ENCODE results near the gene UBQLNL.

UBQLNL gene, protein sequence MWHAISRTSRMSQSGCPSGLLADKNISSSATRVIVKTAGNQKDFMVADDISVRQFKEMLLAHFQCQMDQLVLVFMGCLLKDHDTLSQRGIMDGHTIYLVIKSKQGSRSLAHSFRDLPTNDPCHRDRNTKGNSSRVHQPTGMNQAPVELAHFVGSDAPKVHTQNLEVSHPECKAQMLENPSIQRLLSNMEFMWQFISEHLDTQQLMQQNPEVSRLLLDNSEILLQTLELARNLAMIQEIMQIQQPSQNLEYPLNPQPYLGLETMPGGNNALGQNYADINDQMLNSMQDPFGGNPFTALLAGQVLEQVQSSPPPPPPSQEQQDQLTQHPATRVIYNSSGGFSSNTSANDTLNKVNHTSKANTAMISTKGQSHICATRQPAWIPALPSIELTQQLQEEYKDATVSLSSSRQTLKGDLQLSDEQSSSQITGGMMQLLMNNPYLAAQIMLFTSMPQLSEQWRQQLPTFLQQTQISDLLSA

DNA sequence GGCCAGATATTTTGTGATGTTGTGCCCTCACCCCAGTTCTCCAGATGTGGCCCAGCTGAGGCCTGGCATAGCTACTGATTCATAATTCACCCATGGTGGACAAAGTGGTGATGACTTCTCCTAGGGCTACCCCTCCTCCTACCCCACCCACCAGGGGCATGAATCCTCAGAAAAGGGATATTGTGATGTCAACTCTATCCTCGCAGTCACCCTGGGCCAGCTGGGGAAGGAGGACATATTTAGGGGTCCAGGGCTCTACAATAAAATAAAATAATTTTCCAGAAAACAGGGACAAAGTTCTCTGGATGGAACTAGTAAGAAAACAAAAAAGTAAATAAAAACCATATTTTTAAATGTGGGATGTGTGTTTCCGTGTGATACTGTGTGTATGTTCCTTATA lies at the start of gene UBQLNL:
UBQLNL (minus strand) TSS at position 101 of the 400 bp plus-strand sequence. CDS start 258 bp downstream, outside the sequence.
- DNase-seq (ENCODE audit: low read depth in 2 of 3, low spot score in 1 of 3) = no peak

- DNase-seq (ENCODE audit: low read depth in 2 of 3, low spot score in 1 of 3) = no peak
Measured at GRCh38 chr11:5564259-5565019, 47.9 kb upstream of the UBQLNL start.

DNA sequence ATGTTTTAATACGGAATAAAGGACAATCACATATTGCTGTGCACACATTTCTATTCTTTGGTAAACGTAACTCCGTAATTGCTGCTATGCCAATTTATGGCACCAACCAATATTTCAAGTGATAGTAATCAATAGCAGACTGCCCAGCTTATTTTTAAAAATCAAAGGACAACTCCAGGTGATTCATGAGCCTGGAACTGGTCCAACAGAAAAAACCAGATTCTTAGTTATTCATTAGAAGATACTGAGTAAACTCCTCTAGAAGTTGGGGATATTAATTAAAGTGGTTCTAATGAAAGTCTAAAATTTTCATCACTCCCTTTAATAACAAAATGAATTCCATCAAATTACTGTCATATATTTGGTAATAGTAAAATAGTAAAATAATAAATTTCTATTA lies 41.3 kb upstream of the UBQLNL start:
- no peak for DNase-seq (ENCODE audit: low read depth in 2 of 3, low spot score in 1 of 3)

DNA sequence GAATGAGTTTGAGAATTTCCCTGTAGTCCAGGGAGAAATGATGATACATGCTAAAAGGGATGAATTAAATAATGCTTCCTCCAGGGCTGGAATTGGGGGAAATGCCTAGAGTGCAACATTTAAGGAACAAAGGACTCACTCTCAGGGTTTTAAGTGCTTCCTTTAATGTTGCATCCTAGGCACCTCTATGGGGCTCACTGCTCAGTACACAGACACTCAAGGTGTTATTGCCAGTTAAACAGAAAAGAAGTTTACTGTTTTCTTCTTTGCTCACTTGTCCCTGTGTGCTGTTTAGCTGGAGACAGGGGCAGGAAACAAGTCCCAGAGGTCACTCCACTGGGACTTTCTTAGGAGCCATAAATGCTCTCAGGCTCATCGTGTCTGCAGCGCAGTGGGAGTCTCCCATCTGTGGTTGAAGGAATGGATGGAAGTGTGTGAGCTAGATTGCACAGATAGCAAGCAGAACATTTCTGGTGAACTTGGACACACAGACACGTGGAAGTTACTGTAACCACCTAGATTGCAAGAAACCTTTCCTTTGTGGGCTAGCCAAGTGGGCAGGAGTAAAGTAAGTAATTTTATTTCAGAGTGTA lies 40.2 kb upstream of the UBQLNL start:
- no peak for DNase-seq (ENCODE audit: low read depth in 2 of 3, low spot score in 1 of 3)

DNA sequence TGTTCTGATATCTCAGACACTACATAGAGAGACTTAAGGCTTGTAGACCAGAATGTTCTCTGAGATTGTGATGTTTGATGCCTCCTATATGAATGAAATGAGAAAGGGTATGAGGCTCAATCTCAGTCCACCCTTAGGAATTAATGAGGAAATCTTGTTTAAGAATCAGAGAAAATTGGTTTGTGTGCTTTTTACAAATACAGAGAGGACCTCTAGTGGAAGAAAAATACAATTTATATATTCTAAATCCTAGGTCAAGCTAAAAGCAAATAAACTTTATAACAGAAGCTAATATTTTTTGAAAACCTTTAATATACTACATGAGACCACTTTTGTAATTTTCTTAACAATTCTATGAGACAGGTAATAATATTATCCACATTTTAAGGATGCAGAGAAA lies 36.8 kb upstream of the UBQLNL start:
- DNase-seq (ENCODE audit: low read depth in 2 of 3, low spot score in 1 of 3) = no peak

DNA sequence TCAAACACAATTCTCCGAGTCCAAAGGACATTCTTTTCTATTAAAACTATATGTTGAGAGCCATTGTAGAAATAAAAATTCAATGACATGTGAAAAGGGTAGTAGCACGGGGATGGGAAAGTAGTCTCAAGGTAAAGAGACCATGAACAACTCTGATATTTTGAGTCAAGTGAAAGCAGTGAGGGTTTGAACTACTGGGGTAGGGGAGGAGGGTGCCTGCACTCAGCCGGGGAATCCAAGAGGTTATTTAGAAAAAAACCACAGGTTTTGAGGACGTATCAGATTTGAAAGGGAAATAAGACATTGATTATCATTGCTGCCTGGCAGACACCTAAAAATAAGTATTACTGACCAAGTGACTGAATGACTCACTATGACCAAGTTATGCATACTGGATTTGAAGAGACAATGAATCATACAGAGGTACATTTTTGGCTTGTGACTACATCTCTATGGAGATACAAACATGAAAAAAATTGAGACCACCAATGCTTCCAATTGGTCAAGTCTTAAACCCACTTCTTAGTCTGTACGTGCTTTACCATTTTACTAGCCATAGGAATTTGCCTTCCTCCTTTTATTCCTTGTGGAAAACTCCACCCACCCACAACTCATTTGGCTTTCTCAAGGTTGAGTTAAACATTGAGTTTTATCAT lies 34.1 kb upstream of the UBQLNL start:
- no peak for DNase-seq (ENCODE audit: low read depth in 2 of 3, low spot score in 1 of 3)

DNA sequence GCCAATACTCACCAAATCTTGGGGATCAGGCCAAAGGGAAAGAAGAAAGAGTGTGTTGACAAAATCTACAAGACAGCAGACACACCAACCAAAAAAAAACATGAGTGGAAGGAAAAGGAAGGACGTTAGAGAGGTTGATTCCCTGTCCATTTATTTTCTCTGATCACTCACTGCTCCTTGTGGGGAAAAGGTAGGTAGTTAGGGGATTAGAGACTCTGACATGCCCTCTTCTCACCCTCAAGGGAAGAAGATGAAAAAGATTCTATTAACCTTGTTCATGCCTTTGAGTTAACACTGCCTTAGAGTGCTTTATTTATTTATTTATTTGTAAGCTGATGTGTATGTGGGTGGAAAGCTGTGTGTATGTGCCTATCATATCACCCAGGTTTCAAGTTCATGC lies 31.9 kb upstream of the UBQLNL start, which contains the start of gene OR52H1:
OR52H1 (minus strand) TSS at position 101 of the 400 bp plus-strand sequence. CDS start 3,035 bp downstream, outside the sequence.
- no peak for DNase-seq (ENCODE audit: low read depth in 2 of 3, low spot score in 1 of 3)

- DNase-seq (ENCODE audit: low read depth in 2 of 3, low spot score in 1 of 3) = no peak
Measured at GRCh38 chr11:5547982-5548381, 31.5 kb upstream of the UBQLNL start.

DNA sequence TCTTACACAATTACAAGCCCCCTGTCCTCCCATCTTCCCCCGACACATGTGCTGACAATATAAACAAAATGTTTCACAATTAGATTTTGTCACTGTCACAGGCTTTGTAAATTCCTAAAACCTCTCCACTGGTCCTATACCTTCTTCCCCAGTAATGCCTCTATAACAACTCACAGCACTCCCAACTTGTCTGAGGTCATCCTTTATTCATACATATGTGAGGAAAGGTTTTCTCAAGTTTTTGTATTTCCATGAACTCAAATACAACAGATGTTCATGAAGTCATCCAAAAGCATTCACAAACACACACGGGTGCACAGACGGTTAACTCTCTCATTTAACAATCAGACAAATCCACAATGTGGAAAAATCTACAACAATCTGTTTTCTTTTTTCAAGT lies 30.0 kb upstream of the UBQLNL start:
- DNase-seq (ENCODE audit: low read depth in 2 of 3, low spot score in 1 of 3) = no peak

- DNase-seq (ENCODE audit: low read depth in 2 of 3, low spot score in 1 of 3) = no peak
Measured at GRCh38 chr11:5541427-5541826, 24.9 kb upstream of the UBQLNL start.

DNA sequence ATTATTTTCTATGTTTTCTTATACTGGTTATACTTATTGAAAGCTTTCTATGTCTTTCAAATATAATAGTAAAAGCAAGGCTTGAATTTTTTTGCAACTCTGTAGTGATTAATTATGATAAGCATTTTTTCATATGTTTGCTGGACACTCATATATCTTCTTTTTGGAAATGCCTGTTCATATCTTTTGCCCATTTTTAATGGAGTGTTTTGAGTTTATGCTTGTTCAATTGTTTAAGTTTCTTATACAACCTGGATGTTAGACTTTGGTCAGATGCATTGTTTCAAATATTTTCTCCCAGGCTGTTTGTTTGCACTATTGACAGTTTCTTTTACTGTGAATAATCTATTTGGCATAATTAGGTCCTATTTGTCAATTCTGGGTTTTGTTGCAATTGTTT lies 20.0 kb upstream of the UBQLNL start:
- DNase-seq (ENCODE audit: low read depth in 2 of 3, low spot score in 1 of 3) = no peak

- no peak for DNase-seq (ENCODE audit: low read depth in 2 of 3, low spot score in 1 of 3)
Measured at GRCh38 chr11:5534046-5534445, 17.5 kb upstream of the UBQLNL start.

- DNase-seq (ENCODE audit: low read depth in 2 of 3, low spot score in 1 of 3) = no peak
Measured at GRCh38 chr11:5531053-5531831, 14.7 kb upstream of the UBQLNL start.

- DNase-seq (ENCODE audit: low read depth in 2 of 3, low spot score in 1 of 3) = no peak
Measured at GRCh38 chr11:5528495-5528894, 12.0 kb upstream of the UBQLNL start.

GRCh38 chr11:5527716-5528115 lies 11.2 kb upstream of the UBQLNL start:
- no peak for DNase-seq (ENCODE audit: low read depth in 2 of 3, low spot score in 1 of 3)

GRCh38 chr11:5524756-5525155 lies 8.3 kb upstream of the UBQLNL start:
- no peak for DNase-seq (ENCODE audit: low read depth in 2 of 3, low spot score in 1 of 3)

GRCh38 chr11:5522308-5522707 lies 5.8 kb upstream of the UBQLNL start:
- DNase-seq (ENCODE audit: low read depth in 2 of 3, low spot score in 1 of 3) = no peak

DNA sequence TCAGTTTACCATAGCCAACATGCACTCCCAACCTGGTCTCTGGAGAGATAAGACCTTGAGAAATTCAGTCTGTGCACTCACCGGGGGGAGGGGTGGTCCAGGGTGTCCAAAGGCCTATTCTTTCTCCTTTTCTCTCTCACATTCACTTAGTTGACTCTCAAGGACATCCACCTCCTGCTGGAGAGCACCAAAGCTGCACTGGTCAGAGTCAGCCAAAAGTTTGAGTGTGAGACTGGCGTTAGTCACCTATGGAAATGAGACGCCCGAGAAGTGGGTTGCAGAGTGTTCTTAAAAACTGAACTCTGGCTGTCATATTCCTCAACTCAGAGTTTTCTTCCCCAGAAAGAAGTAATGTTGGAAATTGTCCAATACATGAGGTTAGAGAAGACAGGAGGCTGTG lies 5.0 kb upstream of the UBQLNL start:
- DNase-seq (ENCODE audit: low read depth in 2 of 3, low spot score in 1 of 3) = no peak

GRCh38 chr11:5514841-5515240 lies 1.7 kb downstream of the UBQLNL start:
- no peak for DNase-seq (ENCODE audit: low read depth in 2 of 3, low spot score in 1 of 3)

- DNase-seq (ENCODE audit: low read depth in 2 of 3, low spot score in 1 of 3) = no peak
Measured at GRCh38 chr11:5509803-5510202, 6.7 kb downstream of the UBQLNL start, which contains the start of gene UBQLN3. TSS of gene UBQLN3 (minus strand) at chr11:5509957. CDS start at chr11:5509558, 399 bp downstream.
